Vagina (tissue), 2 donors: Measurements from ENCODE around the gene TMPRSS7.

Experiments
- CTCF ChIP-seq, 3 experiments: fragments of 450-650 bp in 2 of 3; fragments of 200-600 bp in 1 of 3; sonication (generic) in 1 of 3; IDR thresholded peaks; one replicate each; pipeline ENCODE4 v1.5.1; 2017 to 2019; ENCODE audit warnings: antibody characterized with exemption in 3 of 3, mild to moderate bottlenecking in 2 of 3, moderate library complexity in 2 of 3
- POLR2A ChIP-seq, 2 donors: fragments of 450-650 bp; IDR thresholded peaks; one replicate each; pipeline ENCODE4 v1.6.1; 2017; ENCODE audit warnings: antibody characterized with exemption in 2 of 2, mild to moderate bottlenecking in 2 of 2, moderate library complexity in 2 of 2
- POLR2AphosphoS5 ChIP-seq, 2 donors: sonication (generic); formaldehyde crosslinking; IDR thresholded peaks; one replicate each; pipeline ENCODE4 v1.9.0; 2017; ENCODE audit warnings: antibody characterized with exemption in 2 of 2, mild to moderate bottlenecking in 2 of 2, low read depth in 1 of 2; ENCODE audit not compliant: insufficient read depth in 1 of 2

GRCh38 chr3:112047264-112047663, 12.7 kb downstream of the TMPRSS7 start:
- TF ChIP-seq CTCF (IDR thresholded peaks at IDR 0.05) (no peak), POLR2A (IDR thresholded peaks at IDR 0.05) (no peak), POLR2AphosphoS5 (IDR thresholded peaks at IDR 0.05; ENCODE audit: insufficient read depth in 1 of 2, low read depth in 1 of 2) (no peak)
